Measurements from ENCODE around the gene PSMA1.

- TF ChIP-seq CTCF (IDR thresholded peaks at IDR 0.05; ENCODE audit: poor library complexity, severe bottlenecking) (no peak), POLR2AphosphoS5 (IDR thresholded peaks at IDR 0.05) (no peak), EZH2 (IDR thresholded peaks at IDR 0.05; ENCODE audit: borderline replicate concordance, insufficient read depth, low read length, poor library complexity, severe bottlenecking) (no peak), SMC3 (conservative IDR thresholded peaks at IDR 0.05; ENCODE audit: poor library complexity) (no peak), EP300 (conservative IDR thresholded peaks at IDR 0.05; ENCODE audit: poor library complexity, severe bottlenecking) (no peak), TAF1 (IDR thresholded peaks at IDR 0.05; ENCODE audit: low read depth) (no peak), RAD21 (conservative IDR thresholded peaks at IDR 0.05) (no peak)
These were observed 22.1 kb upstream of the PSMA1 start for GRCh38 chr11:14542324-14542723.

Measured in neural cell (in vitro differentiated cells).